Measurements from ENCODE around the gene NEUROG1.
A peak's percentile ranks its signal among the peaks of the same experiment; 100 is the strongest.
"Not testable (repeated sequence)": the region's sequence is repeated elsewhere in the genome, so short reads cannot be mapped to it uniquely, and the experiment has no call there.

NEUROG1 gene

GRCh38 chr5:135534609-135535419, 950 bp downstream of the NEUROG1 start:
- no peak for DNase-seq

GRCh38 chr5:135533794-135534193, 2.0 kb downstream of the NEUROG1 start:
- no peak for DNase-seq

DNA sequence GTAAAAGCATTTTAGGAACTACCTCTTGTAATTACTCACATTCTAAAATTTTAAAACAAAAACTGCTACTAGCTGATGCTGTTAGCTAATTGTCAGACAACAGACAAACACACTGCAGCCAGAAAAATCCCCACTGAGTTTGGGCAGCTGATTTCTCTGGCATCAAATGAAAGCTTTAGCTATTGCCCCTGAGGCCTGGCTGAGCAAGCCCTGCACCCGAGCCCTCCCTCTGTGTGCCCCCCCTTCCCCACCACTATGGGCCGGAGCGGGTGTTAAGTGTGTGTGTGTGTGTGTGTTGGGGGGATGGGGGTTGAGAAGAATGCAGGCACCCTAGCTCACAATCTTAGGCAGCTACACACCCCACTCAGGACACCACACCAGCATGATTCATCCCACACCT, 2.4 kb downstream of the NEUROG1 start:
- no peak for DNase-seq

DNA sequence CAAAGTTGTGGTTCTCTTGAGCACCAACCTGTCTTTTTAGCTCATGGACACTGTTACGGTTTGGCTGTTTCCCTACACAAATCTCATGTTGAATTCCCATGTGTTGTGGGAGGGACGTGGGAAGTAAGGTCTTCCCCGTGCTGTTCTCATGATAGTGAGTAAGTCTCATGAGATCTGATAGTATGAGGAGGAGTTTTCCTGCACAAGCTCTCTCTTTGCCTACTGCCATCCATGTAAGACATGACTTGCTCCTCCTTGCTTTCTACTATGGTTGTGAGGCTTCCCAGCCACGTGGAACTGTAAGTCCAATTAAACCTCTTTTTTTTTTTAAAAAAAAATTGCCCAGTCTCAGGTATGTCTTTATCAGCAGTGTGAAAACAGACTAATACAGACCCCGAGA, 6.2 kb downstream of the NEUROG1 start:
- DNase-seq, result not testable (repeated sequence)

- no peak for DNase-seq
Measured at GRCh38 chr5:135526924-135527323, 8.8 kb downstream of the NEUROG1 start.

DNA sequence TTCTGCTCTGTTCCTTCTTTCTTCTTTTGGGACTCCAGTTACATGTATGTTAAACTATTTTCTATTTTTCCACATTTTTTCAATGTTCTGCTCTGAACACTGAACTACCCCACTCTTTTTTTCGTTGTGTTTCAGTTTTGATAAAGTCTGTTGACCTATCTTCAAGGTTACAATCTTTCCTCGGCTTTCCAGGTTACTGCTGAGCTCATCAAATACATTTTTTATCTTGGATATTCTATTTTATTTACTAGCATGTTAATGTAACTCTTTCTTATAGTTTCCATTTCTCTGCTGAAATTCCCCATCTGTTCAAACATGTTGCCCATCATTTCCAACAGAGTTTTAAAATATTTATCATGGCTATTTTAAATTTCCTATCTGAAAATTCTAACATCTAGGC, 13.8 kb downstream of the NEUROG1 start:
- no peak for DNase-seq

DNA sequence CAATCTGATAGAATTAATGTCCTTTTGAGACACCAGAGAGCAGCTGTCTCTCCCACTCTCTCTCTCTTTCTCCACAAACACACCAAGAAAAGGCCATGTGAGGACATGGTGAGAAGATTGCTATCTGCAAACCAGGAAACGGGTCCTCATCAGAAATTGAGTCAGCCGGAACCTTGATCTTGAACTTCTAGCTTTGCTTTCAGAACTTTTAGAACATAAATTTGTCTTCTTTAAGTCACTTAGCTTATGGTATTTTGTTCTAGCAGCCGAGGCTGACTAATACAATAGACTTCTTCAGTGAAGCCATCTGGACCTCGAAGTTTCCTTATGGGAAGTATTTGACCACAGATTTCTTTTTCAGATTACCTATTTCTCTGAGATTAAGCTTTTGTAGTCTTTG, 18.1 kb downstream of the NEUROG1 start:
- DNase-seq, result no peak

GRCh38 chr5:135514116-135514515, 21.6 kb downstream of the NEUROG1 start:
- no peak for DNase-seq

- DNase-seq, result no peak
Measured at GRCh38 chr5:135511761-135512575, 23.8 kb downstream of the NEUROG1 start.

- no peak for DNase-seq
Measured at GRCh38 chr5:135509995-135510394, 25.8 kb downstream of the NEUROG1 start.

- DNase-seq, result no peak
Measured at GRCh38 chr5:135508496-135509005, 27.2 kb downstream of the NEUROG1 start.

DNA sequence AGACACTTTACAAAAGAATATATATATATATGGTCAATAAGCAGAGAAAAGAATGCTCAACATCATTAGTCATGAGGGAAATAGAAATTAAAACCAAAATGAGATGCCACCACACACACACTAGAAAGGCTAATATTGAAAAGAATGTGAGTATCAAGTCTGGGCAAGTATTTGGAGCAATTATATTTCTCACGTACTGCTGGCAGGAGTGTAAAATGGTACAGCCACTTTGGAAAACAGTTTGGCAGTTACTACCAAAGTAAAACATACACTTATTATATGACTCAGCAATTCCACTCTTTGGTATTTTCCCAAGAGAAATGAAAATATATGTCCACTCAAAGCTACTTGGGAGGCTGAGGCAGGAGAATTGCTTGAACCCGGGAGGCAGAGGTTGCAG, 29.8 kb downstream of the NEUROG1 start:
- no peak for DNase-seq

- no peak for DNase-seq
Measured at GRCh38 chr5:135504376-135504775, 31.4 kb downstream of the NEUROG1 start.

- DNase-seq, result no peak
Measured at GRCh38 chr5:135503871-135504270, 31.9 kb downstream of the NEUROG1 start.

- no peak for DNase-seq
Measured at GRCh38 chr5:135502836-135503520, 32.8 kb downstream of the NEUROG1 start.

DNA sequence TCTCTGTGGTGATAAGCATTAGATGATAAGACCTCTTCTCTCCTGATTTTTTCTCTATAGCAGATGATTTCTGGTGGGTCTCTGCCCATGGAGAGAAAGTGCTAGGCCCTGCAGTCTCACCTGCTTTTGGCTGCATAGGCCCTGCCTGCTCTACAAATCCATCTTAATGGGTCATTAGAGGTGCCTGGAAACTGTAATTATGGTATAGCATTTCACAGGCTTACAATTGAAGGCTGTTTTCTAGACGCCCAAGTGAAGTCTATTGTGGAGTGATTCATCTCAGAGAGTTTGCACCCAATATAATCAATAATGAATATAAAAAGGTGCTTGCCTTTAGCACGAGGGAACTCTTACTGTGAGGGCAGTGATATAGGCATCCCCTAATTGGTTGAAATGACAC, 33.8 kb downstream of the NEUROG1 start:
- DNase-seq, result no peak

DNA sequence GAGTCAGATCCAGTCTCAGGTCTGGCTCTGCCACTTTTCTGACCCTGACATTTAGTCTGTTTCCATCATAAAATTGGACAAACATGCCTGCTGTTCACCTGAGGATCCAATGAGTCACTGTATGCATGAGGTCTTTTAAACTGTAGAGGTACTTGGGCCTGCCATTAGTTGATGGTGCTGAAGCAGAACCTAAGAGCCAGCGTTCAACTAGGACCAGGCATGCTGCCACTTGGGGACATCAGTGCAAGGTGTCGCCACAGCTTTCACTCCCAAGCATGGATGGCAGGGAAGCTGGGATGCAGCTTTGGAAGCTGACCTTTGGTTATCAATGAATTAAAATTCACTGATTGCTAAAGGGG, 37.1 kb downstream of the NEUROG1 start:
- DNase-seq, result no peak

GRCh38 chr5:135497971-135498636, 37.7 kb downstream of the NEUROG1 start:
- peak; percentile 50 for DNase-seq

GRCh38 chr5:135495531-135495930, 40.2 kb downstream of the NEUROG1 start:
- DNase-seq, result not testable (repeated sequence)

- DNase-seq, result no peak
Measured at GRCh38 chr5:135494196-135494595, 41.6 kb downstream of the NEUROG1 start.

- DNase-seq, result no peak
Measured at GRCh38 chr5:135493406-135494180, 42.2 kb downstream of the NEUROG1 start.

DNA sequence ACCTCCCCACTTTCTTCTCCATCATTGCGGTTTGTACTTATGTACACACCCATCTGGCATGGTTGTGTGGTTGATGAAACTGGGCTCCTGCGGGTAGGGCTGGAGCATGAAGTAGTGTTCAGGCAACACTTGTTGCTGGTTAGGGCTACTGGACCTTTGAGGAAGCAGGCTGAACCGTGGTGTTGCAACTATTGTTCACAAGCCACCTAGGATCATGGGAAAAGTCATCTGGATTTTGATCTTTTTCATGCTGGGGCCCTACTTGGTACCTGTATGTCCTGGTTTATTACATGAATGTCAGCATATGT, 43.5 kb downstream of the NEUROG1 start:
- no peak for DNase-seq

All from NCI-H1694 (cell line).